Naive thymus-derived CD4-positive, alpha-beta T cell (primary cell): ENCODE measurements around the gene SHROOM2. TPM values are rescaled to one million over a fixed set of nuclear protein-coding genes. Genes with fewer than 3 reads are reported as not detected.

Experiments
- ATAC-seq: fragments of 150-1000 bp; cut with Tn5 transposase; 2 replicates; pipeline ENCODE4 v1.10.0; 2021; ENCODE audit warnings: mild to moderate bottlenecking, moderate library complexity
- CTCF ChIA-PET: fragments of 350-600 bp; sonication (Branson Sonifier 250); formaldehyde crosslinking; loops from one replicate; lab custom pipeline; 2021; ENCODE audit warnings: antibody characterized with exemption; lab: Charles Lee
- POLR2A ChIA-PET: fragments of 350-600 bp; sonication (Branson Sonifier 250); formaldehyde crosslinking; loops from one replicate; lab custom pipeline; 2021; ENCODE audit warnings: antibody characterized with exemption, inconsistent platforms; lab: Charles Lee
- DNase-seq, 9 donors: peaks; one replicate each; pipeline versions ENCODE4 v3.0.0 to v3.0.0-alpha.2; 2020 to 2022; ENCODE audit warnings: mixed read lengths in 1 of 9
- H3K27ac ChIP-seq: one replicate; pipeline ENCODE4 v1.7.0; 2013; ENCODE audit warnings: mild to moderate bottlenecking, low read depth, low read length, moderate library complexity
- H3K27me3 ChIP-seq, 2 donors: one replicate each; pipeline ENCODE4 v1.7.0; 2013; ENCODE audit warnings: low read length in 2 of 2, mild to moderate bottlenecking in 2 of 2, moderate library complexity in 2 of 2; ENCODE audit not compliant: control insufficient read depth in 2 of 2, insufficient read depth in 2 of 2
- H3K36me3 ChIP-seq, 3 experiments: 1 replicate in 2 of 3; 2 replicates in 1 of 3; pipeline ENCODE4 v1.7.0; 2013; ENCODE audit warnings: low read length in 3 of 3, mild to moderate bottlenecking in 3 of 3, moderate library complexity in 1 of 3; ENCODE audit not compliant: insufficient read depth in 3 of 3, control insufficient read depth in 2 of 3
- H3K4me1 ChIP-seq, 2 donors: one replicate each; pipeline ENCODE4 v1.7.0; 2013; ENCODE audit warnings: low read length in 2 of 2, mild to moderate bottlenecking in 2 of 2, moderate library complexity in 1 of 2; ENCODE audit not compliant: control insufficient read depth in 2 of 2, insufficient read depth in 2 of 2
- H3K4me3 ChIP-seq: 2 replicates; pipeline ENCODE4 v1.7.0; 2013; ENCODE audit warnings: mild to moderate bottlenecking, low read length
- H3K9me3 ChIP-seq, 3 experiments: 1 replicate in 2 of 3; 2 replicates in 1 of 3; pipeline ENCODE4 v1.7.0; 2013; ENCODE audit warnings: low read length in 3 of 3; ENCODE audit not compliant: control insufficient read depth in 2 of 3
- H3K27ac Mint-ChIP-seq, 9 donors: one replicate each; pipeline ENCODE4 v1.8.0; 2020 to 2022; ENCODE audit warnings: mixed read lengths in 9 of 9, mild to moderate bottlenecking in 8 of 9, moderate library complexity in 5 of 9, inconsistent platforms in 2 of 9
- H3K27me3 Mint-ChIP-seq, 5 donors: one replicate each; pipeline ENCODE4 v1.8.0; 2021 to 2022; ENCODE audit warnings: mixed read lengths in 5 of 5, mild to moderate bottlenecking in 1 of 5
- H3K36me3 Mint-ChIP-seq, 5 donors: one replicate each; pipeline ENCODE4 v1.8.0; 2020 to 2022; ENCODE audit warnings: mixed read lengths in 5 of 5, mild to moderate bottlenecking in 3 of 5, inconsistent platforms in 1 of 5
- H3K4me1 Mint-ChIP-seq, 7 donors: one replicate each; pipeline ENCODE4 v1.8.0; 2020 to 2022; ENCODE audit warnings: mixed read lengths in 7 of 7, mild to moderate bottlenecking in 3 of 7, inconsistent platforms in 1 of 7
- H3K4me3 Mint-ChIP-seq, 10 donors: one replicate each; pipeline ENCODE4 v1.8.0; 2020 to 2022; ENCODE audit warnings: mild to moderate bottlenecking in 10 of 10, mixed read lengths in 10 of 10, moderate library complexity in 6 of 10, inconsistent platforms in 2 of 10
- H3K9me3 Mint-ChIP-seq, 11 donors: one replicate each; pipeline ENCODE4 v1.8.0; 2020 to 2022; ENCODE audit warnings: mixed read lengths in 11 of 11, mild to moderate bottlenecking in 4 of 11, inconsistent platforms in 1 of 11, moderate library complexity in 1 of 11
- intact Hi-C, 2 donors: fragments of 100-400 bp; cut with micrococcal nuclease; formaldehyde crosslinking; loops; one replicate each; pipeline ENCODE4 v1.15.1; 2023
- polyA plus RNA-seq, 2 donors: library from polyadenylated mRNA; unstranded; fragments of 300-500 nt; fragmentation: Illumina TruSeq; gene quantifications; one replicate each; pipeline ENCODE4 v1.2.3, GENCODE V29; 2021
- total RNA-seq, 6 experiments: library from RNA in 5 of 6; stranded (reverse) in 5 of 6; gene quantifications; 1 replicate in 5 of 6; 2 replicates in 1 of 6; pipeline ENCODE4 v1.2.3 and lab custom pipeline; 2021 to 2026

Gene SHROOM2
- total and polyA plus RNA-seq, 7 experiments from 2014 or later = not detected

DNA sequence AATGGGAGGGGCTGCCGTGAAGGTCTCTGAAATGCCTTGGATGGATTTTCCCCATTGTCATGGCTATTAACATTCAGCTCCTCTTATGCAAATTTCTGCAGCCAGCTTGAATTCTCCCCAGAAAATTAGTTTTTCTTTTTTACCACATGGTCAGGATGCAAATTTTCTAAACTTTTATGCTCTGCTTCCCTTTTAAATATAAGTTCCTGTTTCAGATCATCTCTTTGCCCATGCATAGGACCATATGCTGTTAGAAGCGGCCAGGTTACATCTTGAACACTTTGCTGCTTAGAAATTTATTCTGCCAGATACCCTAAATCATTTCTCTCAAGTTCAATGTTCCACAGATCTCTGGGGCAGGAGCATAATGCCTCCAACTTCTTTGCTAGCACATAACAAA is 167.2 kb downstream of the SHROOM2 start:
- no peak overlapping the region for H3K27ac Mint-ChIP-seq
- Histone ChIP-seq H3K4me3 (no peak overlapping the region), H3K27ac (no peak overlapping the region), H3K4me1 (no peaks in the 10 kb centered on the region), H3K27me3 (no peaks in the 10 kb centered on the region), H3K36me3 (no peaks in the 10 kb centered on the region), H3K9me3 (no peaks in the 10 kb centered on the region)
- H3K4me1 Mint-ChIP-seq = no peaks in the 10 kb centered on the region
- no peak for DNase-seq
- intact Hi-C loops = no loop called here
- H3K27me3 Mint-ChIP-seq = peaks cover 0 to 14% (median 5%) of the 10 kb centered on the region in 5 donors
- ATAC-seq = no peak
- no peak overlapping the region for H3K4me3 Mint-ChIP-seq
- H3K36me3 Mint-ChIP-seq = peaks cover 0 to 4% (median 0%) of the 10 kb centered on the region in 5 donors
- ChIA-PET CTCF (no interaction called here), POLR2A (no interaction called here)
- peaks cover 0 to 19% (median 1%) of the 10 kb centered on the region in 11 donors for H3K9me3 Mint-ChIP-seq

DNA sequence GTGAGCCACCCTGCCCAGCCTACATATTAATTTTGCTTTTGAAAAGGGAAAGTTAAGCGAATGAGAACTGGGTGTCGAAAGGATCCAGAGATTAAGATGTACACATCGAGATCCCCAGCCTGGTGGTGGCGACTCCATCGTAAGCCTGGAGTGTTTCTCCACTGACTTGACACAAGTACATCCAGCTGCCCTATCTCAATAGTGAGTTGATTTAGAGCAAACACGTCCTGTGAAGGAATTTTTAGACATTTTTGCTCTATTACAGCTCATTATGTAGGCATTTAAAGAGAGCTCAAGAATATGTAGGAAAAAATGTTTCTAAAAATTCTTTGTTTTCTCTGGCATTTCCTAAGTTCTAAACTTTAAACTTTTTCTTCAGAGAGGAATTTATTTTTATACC is 169.3 kb downstream of the SHROOM2 start:
- H3K36me3 ChIP-seq = no peaks in the 10 kb centered on the region
- Mint-ChIP-seq H3K27me3 (peaks cover 6 to 14% (median 10%) of the 10 kb centered on the region in 5 donors), H3K4me3 (no peak overlapping the region), H3K9me3 (peaks cover 0 to 19% (median 1%) of the 10 kb centered on the region in 11 donors), H3K4me1 (no peaks in the 10 kb centered on the region), H3K36me3 (peaks cover 0 to 4% (median 0%) of the 10 kb centered on the region in 5 donors), H3K27ac (no peak overlapping the region)
- no peaks in the 10 kb centered on the region for H3K4me1 ChIP-seq
- DNase-seq (no peak), ATAC-seq (no peak)
- CTCF ChIA-PET = no interaction called here
- H3K4me3 ChIP-seq = no peak overlapping the region
- no peak overlapping the region for H3K27ac ChIP-seq
- POLR2A ChIA-PET = no interaction called here
- no peaks in the 10 kb centered on the region for H3K9me3 ChIP-seq
- intact Hi-C loops = no loop called here
- H3K27me3 ChIP-seq = no peaks in the 10 kb centered on the region

DNA sequence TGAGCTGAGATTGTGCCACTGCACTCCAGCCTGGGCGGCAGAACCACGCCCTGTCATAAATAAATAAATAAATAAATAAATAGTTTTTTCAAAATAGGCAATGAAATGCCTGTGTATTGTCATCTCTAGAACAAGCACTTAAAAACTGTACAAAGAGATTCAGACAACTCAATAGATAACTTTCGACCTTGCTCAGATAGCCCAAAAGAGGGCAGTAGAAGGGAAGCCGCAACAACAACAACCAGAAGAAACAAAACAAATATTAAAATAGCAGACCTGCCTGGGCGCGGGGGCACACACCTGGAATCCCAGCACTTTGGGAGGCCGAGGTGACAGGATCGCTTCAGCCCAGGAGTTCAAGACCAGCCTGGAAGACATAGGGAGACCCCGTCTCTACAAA is 171.5 kb downstream of the SHROOM2 start:
- ChIA-PET POLR2A (no interaction called here), CTCF (no interaction called here)
- Mint-ChIP-seq H3K4me3 (peak overlapping the region in 1 of 10 donors; percentile 1), H3K27ac (no peak overlapping the region), H3K27me3 (peaks cover 6 to 16% (median 15%) of the 10 kb centered on the region in 5 donors), H3K36me3 (peaks cover 0 to 4% (median 0%) of the 10 kb centered on the region in 5 donors), H3K9me3 (peaks cover 0 to 11% (median 0%) of the 10 kb centered on the region in 11 donors), H3K4me1 (no peaks in the 10 kb centered on the region)
- Histone ChIP-seq H3K27ac (no peak overlapping the region), H3K36me3 (no peaks in the 10 kb centered on the region), H3K4me1 (no peaks in the 10 kb centered on the region), H3K9me3 (no peaks in the 10 kb centered on the region), H3K27me3 (no peaks in the 10 kb centered on the region), H3K4me3 (no peak overlapping the region)
- no peak for DNase-seq
- intact Hi-C loops = no loop called here
- ATAC-seq = no peak

DNA sequence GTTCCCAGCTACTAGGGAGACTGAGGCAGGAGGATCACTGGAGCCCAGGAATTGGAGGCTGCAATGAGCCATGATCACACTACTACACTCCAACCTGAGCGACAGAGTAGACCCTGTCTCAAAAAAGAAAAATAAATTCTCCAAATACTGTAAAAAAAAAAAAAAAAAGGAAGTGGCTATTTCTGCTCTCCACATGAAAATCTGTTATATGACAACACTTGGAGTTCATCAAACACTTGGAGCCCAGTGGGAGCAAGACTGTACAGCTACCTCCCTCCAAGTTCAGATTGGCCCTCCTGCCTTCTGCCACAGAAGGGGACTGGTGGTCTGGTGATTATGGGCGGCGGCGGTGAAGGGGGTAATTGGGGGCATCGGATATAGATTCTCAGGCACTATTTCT is 172.0 kb downstream of the SHROOM2 start:
- H3K9me3 ChIP-seq = no peaks in the 10 kb centered on the region
- ATAC-seq (no peak), DNase-seq (no peak)
- H3K4me1 ChIP-seq = no peaks in the 10 kb centered on the region
- Mint-ChIP-seq H3K4me3 (no peak overlapping the region), H3K36me3 (peaks cover 0 to 4% (median 0%) of the 10 kb centered on the region in 5 donors), H3K27me3 (peaks cover 6 to 16% (median 15%) of the 10 kb centered on the region in 5 donors), H3K4me1 (no peaks in the 10 kb centered on the region), H3K9me3 (peaks cover 0 to 11% (median 0%) of the 10 kb centered on the region in 11 donors), H3K27ac (no peak overlapping the region)
- no peaks in the 10 kb centered on the region for H3K27me3 ChIP-seq
- ChIA-PET POLR2A (no interaction called here), CTCF (no interaction called here)
- intact Hi-C loops = no loop called here
- no peaks in the 10 kb centered on the region for H3K36me3 ChIP-seq
- H3K4me3 ChIP-seq = no peak overlapping the region
- no peak overlapping the region for H3K27ac ChIP-seq

DNA sequence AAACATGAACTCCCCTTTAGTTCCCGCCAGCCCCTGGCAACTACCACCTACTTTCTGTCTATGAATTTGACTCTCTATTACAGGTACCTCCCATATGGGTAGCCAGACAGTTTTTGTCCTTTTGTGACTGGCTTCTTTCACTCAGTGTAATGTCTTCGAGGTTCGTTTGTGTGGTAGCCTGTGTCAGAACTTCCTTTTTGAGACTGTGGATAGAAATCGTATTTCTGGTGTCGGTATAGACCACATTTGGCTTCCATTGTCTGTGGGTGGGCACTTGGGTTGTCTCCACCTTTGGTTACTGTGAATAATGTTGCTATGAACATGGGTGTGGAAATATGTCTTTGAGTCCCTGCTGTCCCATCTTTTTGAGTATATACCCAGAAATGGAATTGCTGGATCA is 175.5 kb downstream of the SHROOM2 start:
- Mint-ChIP-seq H3K27ac (no peak overlapping the region), H3K9me3 (peaks cover 0 to 8% (median 0%) of the 10 kb centered on the region in 11 donors), H3K27me3 (peaks cover 4 to 19% (median 15%) of the 10 kb centered on the region in 5 donors), H3K36me3 (no peaks in the 10 kb centered on the region), H3K4me3 (no peak overlapping the region), H3K4me1 (no peaks in the 10 kb centered on the region)
- intact Hi-C loops = no loop called here
- ATAC-seq = no peak
- no peaks in the 10 kb centered on the region for H3K9me3 ChIP-seq
- CTCF ChIA-PET = no interaction called here
- H3K4me1 ChIP-seq = no peaks in the 10 kb centered on the region
- no peak overlapping the region for H3K27ac ChIP-seq
- H3K4me3 ChIP-seq = no peak overlapping the region
- H3K27me3 ChIP-seq = no peaks in the 10 kb centered on the region
- H3K36me3 ChIP-seq = no peaks in the 10 kb centered on the region
- POLR2A ChIA-PET = no interaction called here
- no peak for DNase-seq

DNA sequence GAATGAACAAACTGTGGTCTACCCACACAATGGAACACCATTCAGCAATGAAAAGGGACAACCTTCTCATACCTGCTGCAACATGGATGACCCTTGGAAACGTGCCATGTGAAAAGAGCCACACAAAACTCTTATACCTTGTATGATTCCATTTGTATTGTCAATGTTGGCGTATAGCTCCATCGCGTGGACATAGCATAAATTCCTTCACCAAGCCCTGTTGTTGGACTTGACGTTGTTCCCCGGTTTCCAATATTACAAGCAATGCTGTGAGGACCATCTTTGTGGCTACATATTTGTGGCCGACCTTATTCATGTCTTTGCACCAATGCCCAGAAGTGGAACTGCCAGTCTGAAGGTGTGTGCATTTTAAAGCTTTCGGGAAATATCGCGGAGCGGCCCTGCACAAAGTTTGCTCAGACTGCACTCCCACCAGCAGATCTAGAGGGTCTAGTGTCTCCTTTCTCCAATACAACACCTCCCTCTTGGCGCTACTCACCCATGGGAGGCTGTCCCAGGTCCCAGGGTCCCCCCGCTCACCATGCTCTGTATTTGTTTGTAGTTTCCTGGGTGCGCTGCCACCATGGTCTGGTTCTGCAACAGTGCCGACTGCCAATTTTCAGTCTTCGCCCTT is 180.7 kb downstream of the SHROOM2 start, which contains the start of gene CLDN34:
CLDN34 (plus strand) TSS at position 584 of the 634 bp plus-strand sequence; CDS start at position 584, 0 bp downstream.
- no peak for ATAC-seq
- intact Hi-C loops = no loop called here
- CTCF ChIA-PET = no interaction called here

DNA sequence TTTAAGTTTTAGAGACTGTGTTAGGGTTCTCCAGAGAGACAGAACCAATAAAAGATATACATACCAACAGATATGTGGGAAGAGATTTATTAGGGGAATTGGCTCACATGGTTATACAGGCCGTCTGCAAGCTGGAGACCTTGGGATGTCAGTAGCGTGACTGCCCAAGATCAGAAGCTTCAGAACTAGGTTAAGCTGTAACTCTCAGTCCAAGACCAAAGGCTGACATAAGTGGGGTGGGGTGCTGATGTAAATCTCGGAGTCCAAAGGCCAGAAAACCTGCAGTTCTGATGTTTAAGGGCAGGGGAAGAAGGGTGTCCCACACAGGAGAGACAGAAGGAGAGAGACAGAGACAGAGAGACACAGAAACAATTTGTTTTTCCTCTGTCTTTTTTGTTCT is 191.4 kb downstream of the SHROOM2 start:
- ATAC-seq (no peak), DNase-seq (no peak)
- Mint-ChIP-seq H3K36me3 (no peaks in the 10 kb centered on the region), H3K4me3 (no peak overlapping the region), H3K27me3 (peaks cover 0 to 4% (median 0%) of the 10 kb centered on the region in 5 donors), H3K4me1 (no peaks in the 10 kb centered on the region), H3K27ac (no peak overlapping the region), H3K9me3 (peaks cover 0 to 6% (median 0%) of the 10 kb centered on the region in 11 donors)
- intact Hi-C loops = no loop called here
- H3K4me1 ChIP-seq = no peaks in the 10 kb centered on the region
- no peak overlapping the region for H3K4me3 ChIP-seq
- H3K27ac ChIP-seq = no peak overlapping the region
- ChIA-PET POLR2A (no interaction called here), CTCF (no interaction called here)
- no peaks in the 10 kb centered on the region for H3K36me3 ChIP-seq
- H3K9me3 ChIP-seq = no peaks in the 10 kb centered on the region
- no peaks in the 10 kb centered on the region for H3K27me3 ChIP-seq

More for the DNA sequence above, 180.7 kb downstream of the SHROOM2 start, which contains the start of gene CLDN34:
- H3K4me3 ChIP-seq = no peak within 1 kb of the TSS
- H3K27me3 ChIP-seq = no peaks in the 10 kb centered on the region
- no peak within 1 kb of the TSS for H3K27ac ChIP-seq
- Mint-ChIP-seq H3K27me3 (peaks cover 0 to 7% (median 0%) of the 10 kb centered on the region in 5 donors), H3K9me3 (peaks cover 0 to 4% (median 2%) of the 10 kb centered on the region in 11 donors), H3K27ac (no peak within 1 kb of the TSS), H3K4me3 (no peak within 1 kb of the TSS), H3K4me1 (no peaks in the 10 kb centered on the region), H3K36me3 (no peaks in the 10 kb centered on the region)
- no peaks in the 10 kb centered on the region for H3K36me3 ChIP-seq
- POLR2A ChIA-PET = no interaction called here
- DNase-seq = no peak
- no peaks in the 10 kb centered on the region for H3K4me1 ChIP-seq
- H3K9me3 ChIP-seq = no peaks in the 10 kb centered on the region
